Astrocyte (in vitro differentiated cells and primary cell): ENCODE measurements around the gene GRIK3.

Experiments
- EZH2 ChIP-seq: IDR thresholded peaks from 2 replicates; pipeline ENCODE4 v1.6.1; 2012; ENCODE audit warnings: mild to moderate bottlenecking, low read length, inconsistent platforms; ENCODE audit not compliant: insufficient read depth
- TF ChIP-seq, protein P1 (sequence below): IDR thresholded peaks from 2 replicates; pipeline ENCODE4 v1.5.1; 2011; ENCODE audit warnings: low read depth, mild to moderate bottlenecking, inconsistent platforms, low read length, moderate library complexity; ENCODE audit not compliant: insufficient read depth

DNA sequence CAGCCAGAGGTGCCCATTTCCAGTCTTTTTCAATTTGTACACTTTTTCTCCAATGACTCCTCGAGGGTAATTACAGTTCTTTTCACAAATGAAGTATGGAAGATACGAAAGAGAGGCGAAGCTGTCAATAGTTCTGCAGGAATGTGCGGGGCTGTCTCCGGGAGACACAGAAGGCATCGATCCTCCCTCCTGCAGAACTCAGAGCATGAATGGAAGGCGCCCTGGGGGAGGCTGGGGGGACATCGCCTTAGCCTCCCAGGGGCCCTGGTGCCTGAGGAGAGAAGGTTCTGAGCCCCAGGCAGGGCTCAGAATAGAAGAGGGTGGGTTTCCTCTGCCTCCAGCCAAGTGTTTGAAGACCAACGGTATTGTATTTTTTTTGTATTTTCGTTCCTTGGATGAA, 49.7 kb upstream of the GRIK3 start:
- TF ChIP-seq, protein P1, sequence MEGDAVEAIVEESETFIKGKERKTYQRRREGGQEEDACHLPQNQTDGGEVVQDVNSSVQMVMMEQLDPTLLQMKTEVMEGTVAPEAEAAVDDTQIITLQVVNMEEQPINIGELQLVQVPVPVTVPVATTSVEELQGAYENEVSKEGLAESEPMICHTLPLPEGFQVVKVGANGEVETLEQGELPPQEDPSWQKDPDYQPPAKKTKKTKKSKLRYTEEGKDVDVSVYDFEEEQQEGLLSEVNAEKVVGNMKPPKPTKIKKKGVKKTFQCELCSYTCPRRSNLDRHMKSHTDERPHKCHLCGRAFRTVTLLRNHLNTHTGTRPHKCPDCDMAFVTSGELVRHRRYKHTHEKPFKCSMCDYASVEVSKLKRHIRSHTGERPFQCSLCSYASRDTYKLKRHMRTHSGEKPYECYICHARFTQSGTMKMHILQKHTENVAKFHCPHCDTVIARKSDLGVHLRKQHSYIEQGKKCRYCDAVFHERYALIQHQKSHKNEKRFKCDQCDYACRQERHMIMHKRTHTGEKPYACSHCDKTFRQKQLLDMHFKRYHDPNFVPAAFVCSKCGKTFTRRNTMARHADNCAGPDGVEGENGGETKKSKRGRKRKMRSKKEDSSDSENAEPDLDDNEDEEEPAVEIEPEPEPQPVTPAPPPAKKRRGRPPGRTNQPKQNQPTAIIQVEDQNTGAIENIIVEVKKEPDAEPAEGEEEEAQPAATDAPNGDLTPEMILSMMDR, result no peak
- TF ChIP-seq EZH2, result no peak
